GM23248 (cell line): Measurements from ENCODE around the gene NEK6. TPM values are rescaled to one million over a fixed set of nuclear protein-coding genes. Genes with fewer than 3 reads are reported as not detected.

Experiments used
- DNase-seq: peaks from one replicate; pipeline ENCODE4 v3.0.0-alpha.2; 2015
- H2AFZ ChIP-seq: fragments of 200-600 bp; sonication (generic); 2 replicates; pipeline ENCODE4 v1.6.1; 2016; ENCODE audit warnings: antibody characterized with exemption
- H3F3A ChIP-seq: fragments of 200-600 bp; sonication (generic); 2 replicates; pipeline ENCODE4 v1.6.1; 2016; ENCODE audit warnings: mild to moderate bottlenecking, antibody characterized with exemption, mixed run types; ENCODE audit not compliant: insufficient read depth
- H3K27ac ChIP-seq: fragments of 200-600 bp; sonication (generic); 2 replicates; pipeline ENCODE4 v1.5.1; 2016; ENCODE audit warnings: mild to moderate bottlenecking
- H3K27me3 ChIP-seq: fragments of 200-600 bp; sonication (generic); replicated peaks from 2 replicates; pipeline ENCODE4 v1.6.1; 2016; ENCODE audit warnings: mild to moderate bottlenecking; ENCODE audit not compliant: insufficient read depth
- H3K36me3 ChIP-seq: fragments of 200-600 bp; sonication (generic); 2 replicates; pipeline ENCODE4 v1.6.1; 2016; ENCODE audit warnings: low read depth, mild to moderate bottlenecking
- H3K4me1 ChIP-seq: fragments of 200-600 bp; sonication (generic); 2 replicates; pipeline ENCODE4 v1.6.1; 2016; ENCODE audit warnings: mild to moderate bottlenecking; ENCODE audit not compliant: insufficient read depth
- H3K4me2 ChIP-seq: fragments of 200-600 bp; sonication (generic); one replicate; pipeline ENCODE4 v1.6.1; 2016; ENCODE audit warnings: mild to moderate bottlenecking; ENCODE audit not compliant: unreplicated experiment
- H3K4me3 ChIP-seq: fragments of 200-600 bp; sonication (generic); 2 replicates; pipeline ENCODE4 v1.5.1; 2016; ENCODE audit warnings: mild to moderate bottlenecking
- H3K79me2 ChIP-seq: fragments of 200-600 bp; sonication (generic); 2 replicates; pipeline ENCODE4 v1.6.1; 2016; ENCODE audit warnings: mild to moderate bottlenecking; ENCODE audit not compliant: insufficient read depth
- H3K9ac ChIP-seq: fragments of 200-600 bp; sonication (generic); 2 replicates; pipeline ENCODE4 v1.6.1; 2016; ENCODE audit warnings: mild to moderate bottlenecking
- H3K9me2 ChIP-seq: fragments of 200-600 bp; sonication (generic); 2 replicates; pipeline ENCODE4 v1.6.1; 2016; ENCODE audit warnings: mixed run types, mild to moderate bottlenecking, moderate library complexity; ENCODE audit not compliant: insufficient read depth
- H3K9me3 ChIP-seq: fragments of 200-600 bp; sonication (generic); one replicate; pipeline ENCODE4 v1.6.1; 2017; ENCODE audit warnings: low read depth
- H4K20me1 ChIP-seq: fragments of 200-600 bp; sonication (generic); 2 replicates; pipeline ENCODE4 v1.6.0; 2016; ENCODE audit not compliant: insufficient read depth
- EZH2 ChIP-seq: fragments of 200-600 bp; sonication (generic); IDR thresholded peaks from 2 replicates; pipeline ENCODE4 v1.6.1; 2018; ENCODE audit warnings: antibody characterized with exemption, mild to moderate bottlenecking; ENCODE audit not compliant: insufficient read depth, poor library complexity, severe bottlenecking
- EZH2phosphoT487 ChIP-seq: fragments of 200-600 bp; sonication (generic); IDR thresholded peaks from 2 replicates; pipeline ENCODE4 v1.6.1; 2018; ENCODE audit warnings: antibody characterized with exemption, moderate library complexity, mild to moderate bottlenecking, low read depth; ENCODE audit not compliant: insufficient read depth
- WGBS, 2 experiments: methylation state at CpG; one replicate each; pipeline ENCODE4 v1.1.6; 2015 to 2017; ENCODE audit warnings: low lambda C conversion rate in 2 of 2, low coverage in 1 of 2; ENCODE audit errors: missing lambda C conversion rate in 2 of 2; 5-methylcytosine and 5-hydroxymethylcytosine counted together
- in situ Hi-C: fragments of 300-500 bp; cut with MboI; formaldehyde crosslinking; loops from 2 replicates; pipeline ENCODE4 v1.15.0; 2020
- polyA plus RNA-seq: library from polyadenylated mRNA; unstranded; fragments of >200 nt; fragmentation: Nextera tagmentation; extraction: Ambion mirVana; gene quantifications from 2 replicates; pipeline ENCODE4 v1.2.1, GENCODE V29; 2016
- total RNA-seq: library from RNA; depleted of rRNA; stranded (reverse); fragments of >200 nt; shearing (Covaris generic); gene quantifications from 2 replicates; pipeline ENCODE4 v1.2.3, GENCODE V29; 2014

The NEK6 gene
- total and polyA plus RNA-seq, 2 experiments from 2014 or later, result 43.7 to 69.6 TPM

DNA sequence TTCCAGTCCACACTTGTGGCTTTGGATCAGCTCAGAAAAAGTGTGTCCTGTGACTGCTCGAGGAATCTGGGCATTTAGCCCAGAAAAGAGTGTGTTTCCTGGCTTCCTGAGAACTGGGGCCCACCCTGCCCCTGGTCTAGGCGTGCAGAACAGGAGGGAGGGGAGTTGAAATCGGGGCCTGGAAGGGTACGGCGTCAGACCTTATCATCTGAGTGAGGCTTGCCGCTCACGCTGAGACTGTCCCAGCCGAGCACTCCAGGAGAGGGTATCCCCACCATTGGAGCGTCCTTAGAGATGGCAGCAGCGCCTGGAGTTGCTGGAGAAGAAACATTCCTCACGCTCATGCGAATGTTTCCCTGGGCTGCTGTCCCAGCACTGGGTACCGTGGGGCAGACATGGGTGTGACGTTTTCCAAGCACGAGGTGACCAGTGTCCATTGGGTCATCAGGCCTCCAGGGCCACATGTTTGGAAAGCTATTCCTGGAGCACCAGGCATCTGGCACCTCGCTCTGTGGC, 22.5 kb downstream of the NEK6 start:
- Histone ChIP-seq H3K9me3 (no peaks in the 10 kb centered on the region), H3K27me3 (no peaks in the 10 kb centered on the region), H3K36me3 (no peaks in the 10 kb centered on the region), H4K20me1 (peaks cover 11% of the 10 kb centered on the region; the same call in 1 of the 2 replicates), H3K79me2 (peaks cover 100% of the 10 kb centered on the region), H3K9ac (0 out of 2 replicates have a peak overlapping the region, but pooled peaks have one; percentile 39), H3K4me1 (peaks cover 20% of the 10 kb centered on the region), H3K9me2 (no peaks in the 10 kb centered on the region), H3K4me3 (no peak overlapping the region), H3F3A (0 out of 2 replicates have a peak, but pooled peaks cover 10% of the 10 kb centered on the region), H2AFZ (no peak overlapping the region), H3K4me2 (no peak overlapping the region), H3K27ac (peak overlapping the region; percentile 61)
- 46 to 50% methylated on average over 16 of the region's 16 CpGs for WGBS, 2 experiments
- in situ Hi-C loops, result no loop called here
- no peak for TF ChIP-seq EZH2phosphoT487
- no peak for TF ChIP-seq EZH2
- peak; percentile 80 for DNase-seq

GRCh38 chr9:124281931-124282371, 24.2 kb downstream of the NEK6 start:
- Histone ChIP-seq H3K4me1 (peaks cover 35% of the 10 kb centered on the region), H3K27me3 (no peaks in the 10 kb centered on the region), H3K4me3 (no peak overlapping the region), H3K9ac (no peak overlapping the region), H3K27ac (no peak overlapping the region), H3K4me2 (no peak overlapping the region), H3K9me3 (no peaks in the 10 kb centered on the region), H3F3A (peaks cover 25% of the 10 kb centered on the region), H4K20me1 (peaks cover 5% of the 10 kb centered on the region; the same call in 1 of the 2 replicates), H3K79me2 (peaks cover 100% of the 10 kb centered on the region), H2AFZ (no peak overlapping the region), H3K9me2 (no peaks in the 10 kb centered on the region), H3K36me3 (no peaks in the 10 kb centered on the region)
- 96 to 99% methylated on average over 15 of the region's 15 CpGs for WGBS, 2 experiments
- in situ Hi-C loops, result no loop called here
- TF ChIP-seq EZH2phosphoT487, result no peak
- no peak for TF ChIP-seq EZH2
- no peak for DNase-seq

- H4K20me1 ChIP-seq, result peaks cover 5% of the 10 kb centered on the region; the same call in 1 of the 2 replicates
- no peak for DNase-seq
- no peak overlapping the region for H3K4me2 ChIP-seq
- H2AFZ ChIP-seq, result no peak overlapping the region
- H3F3A ChIP-seq, result peaks cover 31% of the 10 kb centered on the region
- H3K79me2 ChIP-seq, result peaks cover 100% of the 10 kb centered on the region
- peaks cover 42% of the 10 kb centered on the region for H3K4me1 ChIP-seq
- H3K9me2 ChIP-seq, result no peaks in the 10 kb centered on the region
- H3K4me3 ChIP-seq, result no peak overlapping the region
- in situ Hi-C loops, result no loop called here
- H3K27me3 ChIP-seq, result no peaks in the 10 kb centered on the region
- 79 to 81% methylated on average over 19 to 20 of the region's 20 CpGs for WGBS, 2 experiments
- H3K27ac ChIP-seq, result no peak overlapping the region
- H3K36me3 ChIP-seq, result no peaks in the 10 kb centered on the region
- H3K9me3 ChIP-seq, result no peaks in the 10 kb centered on the region
- TF ChIP-seq EZH2, result no peak
- H3K9ac ChIP-seq, result no peak overlapping the region; the same call in 1 of the 2 replicates
Observed at GRCh38 chr9:124282442-124283227, 24.9 kb downstream of the NEK6 start.

DNA sequence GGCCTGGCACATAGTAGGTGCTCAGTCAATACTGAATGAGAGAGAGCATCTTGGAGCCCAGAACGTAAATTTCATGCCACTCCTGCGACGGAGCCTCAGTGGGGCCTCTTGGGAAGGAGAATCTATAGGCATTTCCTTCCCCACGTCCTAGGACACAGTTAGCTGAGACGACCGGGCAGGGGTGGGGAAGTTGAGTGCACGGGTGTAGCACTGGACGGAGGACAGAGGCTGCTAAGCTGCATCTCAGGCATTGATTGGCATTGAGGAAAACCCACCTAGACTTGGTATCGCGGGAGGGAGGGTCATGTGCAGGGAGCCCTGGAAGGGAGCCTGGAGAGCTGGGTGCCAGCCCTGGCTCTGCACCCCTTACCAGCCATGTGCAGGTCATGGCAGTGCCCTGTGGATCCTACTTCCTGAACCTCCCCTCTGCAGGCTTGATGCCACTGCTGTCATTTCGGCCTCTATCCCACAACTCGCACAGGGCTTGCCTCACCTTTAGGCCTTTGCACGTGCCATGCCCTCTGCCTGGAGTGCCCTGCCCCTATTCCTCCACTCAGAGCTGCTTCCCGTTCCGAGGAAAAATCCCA, 25.6 kb downstream of the NEK6 start:
- Histone ChIP-seq H3K9me3 (no peaks in the 10 kb centered on the region), H4K20me1 (peaks cover 5% of the 10 kb centered on the region; the same call in 1 of the 2 replicates), H3K27ac (no peak overlapping the region), H3K4me2 (no peak overlapping the region), H3K36me3 (no peaks in the 10 kb centered on the region), H3K4me3 (no peak overlapping the region), H3K79me2 (peaks cover 100% of the 10 kb centered on the region), H3K9me2 (no peaks in the 10 kb centered on the region), H3F3A (peaks cover 38% of the 10 kb centered on the region), H3K9ac (no peak overlapping the region; the same call in 1 of the 2 replicates), H2AFZ (no peak overlapping the region), H3K27me3 (no peaks in the 10 kb centered on the region), H3K4me1 (peaks cover 43% of the 10 kb centered on the region)
- no peak for TF ChIP-seq EZH2phosphoT487
- TF ChIP-seq EZH2, result no peak
- WGBS, 2 experiments, result 98 to 99% methylated on average over 15 of the region's 15 CpGs
- DNase-seq, result no peak
- in situ Hi-C loops, result no loop called here
